ENCODE measurements around the gene RNF182. TPM values are rescaled to one million over a fixed set of nuclear protein-coding genes. Genes with fewer than 3 reads are reported as not detected.
"Not testable (repeated sequence)": the region's sequence is repeated elsewhere in the genome, so short reads cannot be mapped to it uniquely, and the experiment has no call there.

RNF182 gene
- total RNA-seq, 1 donor = 3.3 TPM

- H3K27me3 ChIP-seq (ENCODE audit: insufficient read depth, low read length) = no peaks in the 10 kb centered on the region
- no peak overlapping the region for H3K27ac ChIP-seq (ENCODE audit: low read depth, low read length)
- no peaks in the 10 kb centered on the region for H4K20me1 ChIP-seq (ENCODE audit: insufficient read depth, low read length)
- H3K4me2 ChIP-seq (ENCODE audit: insufficient read depth, low read length) = no peak overlapping the region
- no peaks in the 10 kb centered on the region for H3K36me3 ChIP-seq (ENCODE audit: insufficient read depth, low read length)
- H3K79me2 ChIP-seq (ENCODE audit: insufficient read depth, low read length) = no peaks in the 10 kb centered on the region
- no peak overlapping the region for H2AFZ ChIP-seq (ENCODE audit: low read length)
- H3K9me3 ChIP-seq (ENCODE audit: low read depth, low read length) = no peaks in the 10 kb centered on the region
- TF ChIP-seq CTCF (IDR thresholded peaks at IDR 0.05; ENCODE audit: extremely low read depth, low read depth, low read length) = no peak
- peak; percentile 42 for DNase-seq (ENCODE audit: insufficient read length, low spot score, missing footprints)
- no peak overlapping the region for H3K4me3 ChIP-seq (ENCODE audit: insufficient read depth, low read length)
- H3K4me1 ChIP-seq (ENCODE audit: insufficient read depth, low read length) = no peaks in the 10 kb centered on the region
These were observed 28.4 kb downstream of the RNF182 start for GRCh38 chr6:13953061-13953705.

GRCh38 chr6:13965582-13966127 is 40.9 kb downstream of the RNF182 start:
- no peaks in the 10 kb centered on the region for H4K20me1 ChIP-seq (ENCODE audit: insufficient read depth, low read length)
- no peaks in the 10 kb centered on the region for H3K27me3 ChIP-seq (ENCODE audit: insufficient read depth, low read length)
- H2AFZ ChIP-seq (ENCODE audit: low read length) = no peak overlapping the region
- no peak for TF ChIP-seq CTCF (IDR thresholded peaks at IDR 0.05; ENCODE audit: extremely low read depth, low read depth, low read length)
- H3K36me3 ChIP-seq (ENCODE audit: insufficient read depth, low read length) = no peaks in the 10 kb centered on the region
- DNase-seq (ENCODE audit: insufficient read length, low spot score, missing footprints) = no peak
- H3K4me1 ChIP-seq (ENCODE audit: insufficient read depth, low read length) = no peaks in the 10 kb centered on the region
- no peak overlapping the region for H3K27ac ChIP-seq (ENCODE audit: low read depth, low read length)
- H3K9me3 ChIP-seq (ENCODE audit: low read depth, low read length) = no peaks in the 10 kb centered on the region
- no peak overlapping the region for H3K4me3 ChIP-seq (ENCODE audit: insufficient read depth, low read length)
- H3K4me2 ChIP-seq (ENCODE audit: insufficient read depth, low read length) = no peak overlapping the region
- no peaks in the 10 kb centered on the region for H3K79me2 ChIP-seq (ENCODE audit: insufficient read depth, low read length)

- no peak for DNase-seq (ENCODE audit: insufficient read length, low spot score, missing footprints)
- peaks cover 3% of the 10 kb centered on the region for H3K9me3 ChIP-seq (ENCODE audit: low read depth, low read length)
- no peak overlapping the region for H3K4me2 ChIP-seq (ENCODE audit: insufficient read depth, low read length)
- no peaks in the 10 kb centered on the region for H3K4me1 ChIP-seq (ENCODE audit: insufficient read depth, low read length)
- H4K20me1 ChIP-seq (ENCODE audit: insufficient read depth, low read length) = no peaks in the 10 kb centered on the region
- no peaks in the 10 kb centered on the region for H3K79me2 ChIP-seq (ENCODE audit: insufficient read depth, low read length)
- no peaks in the 10 kb centered on the region for H3K36me3 ChIP-seq (ENCODE audit: insufficient read depth, low read length)
- H3K4me3 ChIP-seq (ENCODE audit: insufficient read depth, low read length) = no peak overlapping the region
- TF ChIP-seq CTCF (IDR thresholded peaks at IDR 0.05; ENCODE audit: extremely low read depth, low read depth, low read length) = no peak
- H3K27me3 ChIP-seq (ENCODE audit: insufficient read depth, low read length) = no peaks in the 10 kb centered on the region
- H3K27ac ChIP-seq (ENCODE audit: low read depth, low read length) = no peak overlapping the region
- no peak overlapping the region for H2AFZ ChIP-seq (ENCODE audit: low read length)
These were observed 46.6 kb downstream of the RNF182 start for GRCh38 chr6:13971303-13971702.

GRCh38 chr6:13972602-13973001 is 47.9 kb downstream of the RNF182 start:
- not testable (repeated sequence) for H3K4me2 ChIP-seq (ENCODE audit: insufficient read depth, low read length); H3K27me3 ChIP-seq (ENCODE audit: insufficient read depth, low read length)

GRCh38 chr6:13973422-13973821 is 48.7 kb downstream of the RNF182 start:
- H3K4me1 ChIP-seq (ENCODE audit: insufficient read depth, low read length); H3K4me2 ChIP-seq (ENCODE audit: insufficient read depth, low read length); H4K20me1 ChIP-seq (ENCODE audit: insufficient read depth, low read length); H3K9me3 ChIP-seq (ENCODE audit: low read depth, low read length); H3K36me3 ChIP-seq (ENCODE audit: insufficient read depth, low read length); DNase-seq (ENCODE audit: insufficient read length, low spot score, missing footprints); H3K27me3 ChIP-seq (ENCODE audit: insufficient read depth, low read length); H3K27ac ChIP-seq (ENCODE audit: low read depth, low read length); H3K4me3 ChIP-seq (ENCODE audit: insufficient read depth, low read length); H3K79me2 ChIP-seq (ENCODE audit: insufficient read depth, low read length); H2AFZ ChIP-seq (ENCODE audit: low read length): not testable (repeated sequence)

More at GRCh38 chr6:13972602-13973001, 47.9 kb downstream of the RNF182 start:
- not testable (repeated sequence) for H2AFZ ChIP-seq (ENCODE audit: low read length); H3K4me1 ChIP-seq (ENCODE audit: insufficient read depth, low read length); H4K20me1 ChIP-seq (ENCODE audit: insufficient read depth, low read length); H3K79me2 ChIP-seq (ENCODE audit: insufficient read depth, low read length); H3K27ac ChIP-seq (ENCODE audit: low read depth, low read length); H3K4me3 ChIP-seq (ENCODE audit: insufficient read depth, low read length); DNase-seq (ENCODE audit: insufficient read length, low spot score, missing footprints); H3K9me3 ChIP-seq (ENCODE audit: low read depth, low read length); H3K36me3 ChIP-seq (ENCODE audit: insufficient read depth, low read length)
